GM12878 (cell line): ENCODE measurements around the gene CHID1. TPM values are rescaled to one million over a fixed set of nuclear protein-coding genes. Genes with fewer than 3 reads are reported as not detected.

Source experiments
- ATAC-seq: fragments of 200-7000 bp; cut with Tn5 transposase; 3 replicates; pipeline ENCODE4 v1.9.1; 2020; ENCODE audit warnings: mild to moderate bottlenecking, moderate library complexity
- BruUV-seq: library from RNA; stranded (reverse); fragments of 400-500 nt; replicated peaks from 2 replicates; lab custom pipeline; 2021; lab: Mats Ljungman, UMichigan
- CTCF ChIA-PET: fragments of 300-600 bp; sonication (Branson Sonifier 250); formaldehyde crosslinking; extraction: SDS; loops from one replicate; lab custom pipeline; 2021; ENCODE audit warnings: inconsistent platforms; lab: Yijun Ruan, JAX
- POLR2A ChIA-PET: fragments of 350-600 bp; formaldehyde crosslinking; extraction: SDS; loops from one replicate; lab custom pipeline; 2021; ENCODE audit warnings: inconsistent platforms; lab: Charles Lee
- RAD21 ChIA-PET: fragments of 300-600 bp; sonication (Branson Sonifier 250); formaldehyde crosslinking; loops from one replicate; lab custom pipeline; 2023; ENCODE audit warnings: antibody characterized with exemption; ENCODE audit not compliant: unreplicated experiment; lab: Charles Lee
- SMC1A ChIA-PET: fragments of 300-600 bp; sonication (Branson Sonifier 250); formaldehyde crosslinking; loops from one replicate; lab custom pipeline; 2023; ENCODE audit not compliant: unreplicated experiment, uncharacterized antibody; lab: Charles Lee
- DNase-seq: peaks from one replicate; pipeline ENCODE4 v3.0.0-alpha.2; 2011; ENCODE audit warnings: low read depth, low spot score
- FAIRE-seq: peaks from 3 replicates; lab custom pipeline; 2011; peaks lifted over from hg19 to GRCh38; lab: Jason Lieb, UNC
- H2AFZ ChIP-seq: 2 replicates; pipeline ENCODE4 v1.6.0; 2011; ENCODE audit warnings: low read depth, low read length, control low read depth; ENCODE audit not compliant: control insufficient read depth
- H3K27ac ChIP-seq: 2 replicates; pipeline ENCODE4 v1.5.1; 2011; ENCODE audit warnings: control low read depth; ENCODE audit not compliant: control insufficient read depth, insufficient read depth
- H3K27me3 ChIP-seq, 2 experiments: replicated peaks in 1 of 2; 2 replicates each; pipeline versions ENCODE4 v1.6.0 to v1.6.1; 2011; ENCODE audit warnings: low read length in 1 of 2; ENCODE audit not compliant: control insufficient read depth in 2 of 2, insufficient read depth in 2 of 2
- H3K36me3 ChIP-seq, 2 experiments: 2 replicates each; pipeline ENCODE4 v1.5.1; 2011; ENCODE audit warnings: low read length in 1 of 2; ENCODE audit not compliant: control insufficient read depth in 2 of 2, insufficient read depth in 2 of 2
- H3K4me1 ChIP-seq: 2 replicates; pipeline ENCODE4 v1.6.1; 2011; ENCODE audit warnings: mild to moderate bottlenecking, low read length, moderate library complexity, mixed read lengths; ENCODE audit not compliant: control insufficient read depth, insufficient read depth
- H3K4me2 ChIP-seq: 2 replicates; pipeline ENCODE4 v1.6.0; 2011; ENCODE audit warnings: control low read depth; ENCODE audit not compliant: control insufficient read depth, insufficient read depth
- H3K4me3 ChIP-seq: fragments of 200-600 bp; sonication (generic); 2 replicates; pipeline ENCODE4 v1.5.1; 2016
- H3K79me2 ChIP-seq: 2 replicates; pipeline ENCODE4 v1.6.0; 2011; ENCODE audit warnings: low read length; ENCODE audit not compliant: control insufficient read depth, insufficient read depth
- H3K9ac ChIP-seq: 2 replicates; pipeline ENCODE4 v1.8.0; 2011; ENCODE audit warnings: low read length, control low read depth, mixed read lengths; ENCODE audit not compliant: control insufficient read depth, insufficient read depth
- H3K9me3 ChIP-seq: replicated peaks from 3 replicates; pipeline ENCODE4 v1.5.1; 2011; ENCODE audit warnings: mild to moderate bottlenecking, low read length; ENCODE audit not compliant: control insufficient read depth, insufficient read depth
- H4K20me1 ChIP-seq: 2 replicates; pipeline ENCODE4 v1.6.0; 2011; ENCODE audit not compliant: control insufficient read depth, insufficient read depth
- ASH2L ChIP-seq: fragments of 300-600, 200-600 bp; sonication (generic); IDR thresholded peaks from 2 replicates; pipeline ENCODE4 v1.6.1; 2017; ENCODE audit warnings: low read depth, mild to moderate bottlenecking, borderline replicate concordance
- BMI1 ChIP-seq: fragments of 450-650 bp; IDR thresholded peaks from 2 replicates; pipeline ENCODE4 v1.6.1; 2016; ENCODE audit warnings: mild to moderate bottlenecking, moderate library complexity, borderline replicate concordance
- CBX5 ChIP-seq: sonication (generic); IDR thresholded peaks from 2 replicates; pipeline ENCODE4 v1.6.1; 2016; ENCODE audit warnings: low read depth, moderate library complexity, mild to moderate bottlenecking, inconsistent platforms
- CHD1 ChIP-seq: IDR thresholded peaks from 2 replicates; pipeline ENCODE4 v1.6.1; 2012; ENCODE audit warnings: low read depth, low read length, improper control_type of control experiment
- CREB1 ChIP-seq: IDR thresholded peaks from 2 replicates; pipeline ENCODE4 v1.6.1; 2012; ENCODE audit warnings: low read depth, mild to moderate bottlenecking, inconsistent platforms
- FOXK2 ChIP-seq: fragments of 450-650 bp; IDR thresholded peaks from 2 replicates; pipeline ENCODE4 v1.6.1; 2017; ENCODE audit warnings: mild to moderate bottlenecking, moderate library complexity
- JUND ChIP-seq: IDR thresholded peaks from 2 replicates; pipeline ENCODE4 v1.6.1; 2012; ENCODE audit warnings: low read depth, mild to moderate bottlenecking, low read length, improper control_type of control experiment, moderate library complexity
- NR2C1 ChIP-seq: fragments of 450-650 bp; IDR thresholded peaks from 2 replicates; pipeline ENCODE4 v1.6.1; 2017; ENCODE audit warnings: antibody characterized with exemption, mild to moderate bottlenecking, moderate library complexity
- PAX5 ChIP-seq: IDR thresholded peaks from 2 replicates; pipeline ENCODE4 v1.6.1; 2011; ENCODE audit warnings: low read depth, low read length, borderline replicate concordance
- RAD21 ChIP-seq: IDR thresholded peaks from 2 replicates; pipeline ENCODE4 v1.6.1; 2011; ENCODE audit warnings: mild to moderate bottlenecking, low read depth, low read length, moderate library complexity; ENCODE audit not compliant: insufficient read depth
- RUNX3 ChIP-seq: IDR thresholded peaks from 2 replicates; pipeline ENCODE4 v1.6.1; 2012; ENCODE audit warnings: low read length, inconsistent platforms
- TARDBP ChIP-seq: IDR thresholded peaks from 2 replicates; pipeline ENCODE4 v1.6.1; 2016; ENCODE audit warnings: borderline replicate concordance
- TBL1XR1 ChIP-seq: IDR thresholded peaks from 2 replicates; pipeline ENCODE4 v1.6.1; 2012; ENCODE audit warnings: low read depth, low read length, improper control_type of control experiment
- ZBED1 ChIP-seq: IDR thresholded peaks from 2 replicates; pipeline ENCODE4 v1.6.1; 2016; ENCODE audit warnings: borderline replicate concordance
- ZSCAN29 ChIP-seq: fragments of 450-650 bp; IDR thresholded peaks from 2 replicates; pipeline ENCODE4 v1.6.1; 2017; ENCODE audit warnings: mild to moderate bottlenecking, moderate library complexity
- WGBS: methylation state at CpG from one replicate; pipeline ENCODE4 v1.1.6; 2016; ENCODE audit warnings: low lambda C conversion rate; ENCODE audit not compliant: insufficient replicate concordance, insufficient coverage; ENCODE audit errors: missing lambda C conversion rate; 5-methylcytosine and 5-hydroxymethylcytosine counted together
- in situ Hi-C: fragments of 300-500 bp; cut with MboI; formaldehyde crosslinking; loops from 9 replicates; pipeline ENCODE4 v1.14.3; 2018; ENCODE audit warnings: mixed read lengths
- intact Hi-C: fragments of 100-400 bp; cut with micrococcal nuclease; formaldehyde crosslinking; loops from one replicate; pipeline ENCODE4 v1.14.2; 2022; ENCODE audit not compliant: unreplicated experiment
- polyA plus RNA-seq, 11 experiments: library from polyadenylated mRNA; depleted of rRNA in 4 of 11; unstranded in 6 of 11; stranded (reverse) in 5 of 11; fragments of >200 nt; fragmentation: Nextera tagmentation in 4 of 11; fragmentation: Illumina TruSeq in 1 of 11; extraction: Ambion mirVana in 4 of 11; extraction: Trizol in 1 of 11; gene quantifications; 1 replicate in 1 of 11; 2 replicates in 10 of 11; pipeline versions ENCODE4 v1.2.1 to v1.2.3, GENCODE V29; 2011 to 2016; ENCODE audit warnings: inconsistent platforms in 2 of 11, missing spikeins in 2 of 11, low read depth in 1 of 11
- total RNA-seq, 4 experiments: library from RNA; depleted of rRNA in 3 of 4; stranded (reverse); fragments of >200 nt in 3 of 4; fragmentation: Illumina TruSeq in 1 of 4; extraction: Trizol in 1 of 4; gene quantifications; 2 replicates each; pipeline versions ENCODE4 v1.2.1 to v1.2.3, GENCODE V29; 2013 to 2021
- TF ChIP-seq, protein P1 (sequence below): fragments of 150-350 bp; IDR thresholded peaks from 2 replicates; pipeline ENCODE4 v1.6.1; 2016; ENCODE audit warnings: low read depth, low read length
- TF ChIP-seq, protein P2 (sequence below): fragments of 450-650 bp; formaldehyde crosslinking; IDR thresholded peaks from 2 replicates; pipeline ENCODE4 v1.4.0; 2020; ENCODE audit warnings: mild to moderate bottlenecking, moderate library complexity

CHID1 gene
- total and polyA plus RNA-seq, 10 of the 15 experiments (the other 5 are each of a cell fraction or from before 2014, with no cell fraction given), result 4.8 to 75.2 (median 30.1) TPM

DNA sequence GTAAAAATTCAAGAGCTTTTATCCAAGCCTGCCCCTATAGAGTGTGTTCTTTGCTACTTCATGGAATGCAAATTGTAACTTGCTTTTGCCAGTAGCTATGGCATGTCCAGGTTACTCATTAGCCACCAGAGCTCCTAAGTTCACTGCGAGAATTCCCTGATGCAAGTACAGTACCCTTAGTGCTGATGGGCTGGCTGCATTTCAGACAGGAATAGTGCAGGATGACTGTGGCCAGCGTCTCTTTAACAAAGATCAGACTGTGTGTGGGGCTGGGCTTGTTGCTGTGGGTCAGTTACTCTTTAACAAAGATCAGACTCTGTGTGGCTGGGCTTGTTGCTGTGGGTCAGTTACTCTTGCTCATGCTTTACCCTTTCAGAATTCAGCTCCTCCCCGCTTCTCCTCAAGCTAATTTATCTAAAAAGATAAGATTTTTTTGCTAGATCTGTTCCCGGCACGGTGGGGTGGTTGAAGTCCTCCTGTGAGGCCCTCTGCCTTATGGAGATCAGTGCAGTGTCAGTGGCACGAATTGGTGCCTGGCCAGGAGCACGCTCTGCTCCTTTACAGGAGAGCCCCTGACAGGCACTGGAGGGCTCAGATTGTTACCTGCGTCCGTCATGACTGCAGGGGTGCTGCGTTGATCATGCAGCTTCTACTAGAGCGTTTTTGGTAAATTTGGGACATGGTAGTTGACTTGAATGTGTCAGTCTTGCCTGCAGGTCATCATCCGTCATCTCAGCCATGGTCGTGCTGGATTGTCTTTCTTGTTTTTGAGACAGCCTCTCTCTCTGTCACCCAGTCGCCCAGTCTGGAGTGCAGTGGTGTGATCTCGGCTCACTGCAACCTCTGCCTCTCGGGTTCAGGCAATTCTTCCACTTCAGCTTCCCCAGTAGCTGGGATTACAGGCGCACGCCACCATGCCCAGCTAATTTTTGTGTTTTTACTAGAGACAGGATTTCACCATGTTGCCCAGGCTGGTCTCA is 42.1 kb upstream of the CHID1 start:
- TF ChIP-seq RUNX3, result no peak
- TF ChIP-seq CREB1, result no peak
- TF ChIP-seq ZBED1, result no peak
- no peak for TF ChIP-seq TBL1XR1
- no peak for TF ChIP-seq ASH2L
- no peak for TF ChIP-seq BMI1
- TF ChIP-seq FOXK2, result no peak
- no peak for TF ChIP-seq CBX5
- no peak for TF ChIP-seq NR2C1
- no peak for TF ChIP-seq ZSCAN29
- no peak for TF ChIP-seq TARDBP
- TF ChIP-seq RAD21, result no peak
- TF ChIP-seq, protein P1, sequence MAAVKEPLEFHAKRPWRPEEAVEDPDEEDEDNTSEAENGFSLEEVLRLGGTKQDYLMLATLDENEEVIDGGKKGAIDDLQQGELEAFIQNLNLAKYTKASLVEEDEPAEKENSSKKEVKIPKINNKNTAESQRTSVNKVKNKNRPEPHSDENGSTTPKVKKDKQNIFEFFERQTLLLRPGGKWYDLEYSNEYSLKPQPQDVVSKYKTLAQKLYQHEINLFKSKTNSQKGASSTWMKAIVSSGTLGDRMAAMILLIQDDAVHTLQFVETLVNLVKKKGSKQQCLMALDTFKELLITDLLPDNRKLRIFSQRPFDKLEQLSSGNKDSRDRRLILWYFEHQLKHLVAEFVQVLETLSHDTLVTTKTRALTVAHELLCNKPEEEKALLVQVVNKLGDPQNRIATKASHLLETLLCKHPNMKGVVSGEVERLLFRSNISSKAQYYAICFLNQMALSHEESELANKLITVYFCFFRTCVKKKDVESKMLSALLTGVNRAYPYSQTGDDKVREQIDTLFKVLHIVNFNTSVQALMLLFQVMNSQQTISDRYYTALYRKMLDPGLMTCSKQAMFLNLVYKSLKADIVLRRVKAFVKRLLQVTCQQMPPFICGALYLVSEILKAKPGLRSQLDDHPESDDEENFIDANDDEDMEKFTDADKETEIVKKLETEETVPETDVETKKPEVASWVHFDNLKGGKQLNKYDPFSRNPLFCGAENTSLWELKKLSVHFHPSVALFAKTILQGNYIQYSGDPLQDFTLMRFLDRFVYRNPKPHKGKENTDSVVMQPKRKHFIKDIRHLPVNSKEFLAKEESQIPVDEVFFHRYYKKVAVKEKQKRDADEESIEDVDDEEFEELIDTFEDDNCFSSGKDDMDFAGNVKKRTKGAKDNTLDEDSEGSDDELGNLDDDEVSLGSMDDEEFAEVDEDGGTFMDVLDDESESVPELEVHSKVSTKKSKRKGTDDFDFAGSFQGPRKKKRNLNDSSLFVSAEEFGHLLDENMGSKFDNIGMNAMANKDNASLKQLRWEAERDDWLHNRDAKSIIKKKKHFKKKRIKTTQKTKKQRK, result no peak
- TF ChIP-seq CHD1, result no peak
- TF ChIP-seq, protein P2, sequence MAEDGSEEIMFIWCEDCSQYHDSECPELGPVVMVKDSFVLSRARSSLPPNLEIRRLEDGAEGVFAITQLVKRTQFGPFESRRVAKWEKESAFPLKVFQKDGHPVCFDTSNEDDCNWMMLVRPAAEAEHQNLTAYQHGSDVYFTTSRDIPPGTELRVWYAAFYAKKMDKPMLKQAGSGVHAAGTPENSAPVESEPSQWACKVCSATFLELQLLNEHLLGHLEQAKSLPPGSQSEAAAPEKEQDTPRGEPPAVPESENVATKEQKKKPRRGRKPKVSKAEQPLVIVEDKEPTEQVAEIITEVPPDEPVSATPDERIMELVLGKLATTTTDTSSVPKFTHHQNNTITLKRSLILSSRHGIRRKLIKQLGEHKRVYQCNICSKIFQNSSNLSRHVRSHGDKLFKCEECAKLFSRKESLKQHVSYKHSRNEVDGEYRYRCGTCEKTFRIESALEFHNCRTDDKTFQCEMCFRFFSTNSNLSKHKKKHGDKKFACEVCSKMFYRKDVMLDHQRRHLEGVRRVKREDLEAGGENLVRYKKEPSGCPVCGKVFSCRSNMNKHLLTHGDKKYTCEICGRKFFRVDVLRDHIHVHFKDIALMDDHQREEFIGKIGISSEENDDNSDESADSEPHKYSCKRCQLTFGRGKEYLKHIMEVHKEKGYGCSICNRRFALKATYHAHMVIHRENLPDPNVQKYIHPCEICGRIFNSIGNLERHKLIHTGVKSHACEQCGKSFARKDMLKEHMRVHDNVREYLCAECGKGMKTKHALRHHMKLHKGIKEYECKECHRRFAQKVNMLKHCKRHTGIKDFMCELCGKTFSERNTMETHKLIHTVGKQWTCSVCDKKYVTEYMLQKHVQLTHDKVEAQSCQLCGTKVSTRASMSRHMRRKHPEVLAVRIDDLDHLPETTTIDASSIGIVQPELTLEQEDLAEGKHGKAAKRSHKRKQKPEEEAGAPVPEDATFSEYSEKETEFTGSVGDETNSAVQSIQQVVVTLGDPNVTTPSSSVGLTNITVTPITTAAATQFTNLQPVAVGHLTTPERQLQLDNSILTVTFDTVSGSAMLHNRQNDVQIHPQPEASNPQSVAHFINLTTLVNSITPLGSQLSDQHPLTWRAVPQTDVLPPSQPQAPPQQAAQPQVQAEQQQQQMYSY, result no peak
- TF ChIP-seq PAX5, result no peak
- no peak for TF ChIP-seq JUND
- Histone ChIP-seq H3K9ac (no peak overlapping the region), H2AFZ (no peak overlapping the region), H4K20me1 (peaks cover 4% of the 10 kb centered on the region; the same call in 1 of the 2 replicates), H3K4me1 (no peaks in the 10 kb centered on the region), H3K27ac (no peak overlapping the region), H3K27me3 (no peaks in the 10 kb centered on the region), H3K9me3 (no peaks in the 10 kb centered on the region; the same call in 1 of the 3 replicates), H3K4me2 (no peak overlapping the region), H3K79me2 (peaks cover 2% of the 10 kb centered on the region; the same call in 1 of the 2 replicates), H3K36me3 (no peaks in the 10 kb centered on the region; a peak in 1 of 4 replicates), H3K4me3 (no peak overlapping the region)
- ATAC-seq (no peak), FAIRE-seq (no peak), DNase-seq (no peak)
- ChIA-PET RAD21 (no interaction called here), POLR2A (no interaction called here), CTCF (no interaction called here), SMC1A (interaction anchor here (0.6 kb wide), 1 partner anchor 25 kb away, joined by 3 read pairs; no protein-coding TSS in a partner anchor)
- in situ Hi-C loops (no loop called here), intact Hi-C loops (no loop called here)
- WGBS, result 91% methylated on average over 18 of the region's 18 CpGs
- BruUV-seq, result no TSS peak
